SK-N-MC (cell line): Measurements from ENCODE around the gene NCDN.

ENCODE experiments used
- EZH2 ChIP-seq: fragments of 200-600 bp; sonication (generic); IDR thresholded peaks from one replicate; pipeline ENCODE4 v1.6.1; 2017; ENCODE audit warnings: antibody characterized with exemption
- FOXP2 ChIP-seq: optimal IDR thresholded peaks from 2 replicates; pipeline ENCODE3; 2011; ENCODE audit warnings: mild to moderate bottlenecking, moderate library complexity; ENCODE audit not compliant: insufficient read depth; ENCODE audit errors: extremely low read length, control extremely low read depth
- POLR2AphosphoS5 ChIP-seq: IDR thresholded peaks from 2 replicates; pipeline ENCODE4 v1.6.1; 2012; ENCODE audit warnings: mild to moderate bottlenecking, low read depth, low read length, borderline replicate concordance

DNA sequence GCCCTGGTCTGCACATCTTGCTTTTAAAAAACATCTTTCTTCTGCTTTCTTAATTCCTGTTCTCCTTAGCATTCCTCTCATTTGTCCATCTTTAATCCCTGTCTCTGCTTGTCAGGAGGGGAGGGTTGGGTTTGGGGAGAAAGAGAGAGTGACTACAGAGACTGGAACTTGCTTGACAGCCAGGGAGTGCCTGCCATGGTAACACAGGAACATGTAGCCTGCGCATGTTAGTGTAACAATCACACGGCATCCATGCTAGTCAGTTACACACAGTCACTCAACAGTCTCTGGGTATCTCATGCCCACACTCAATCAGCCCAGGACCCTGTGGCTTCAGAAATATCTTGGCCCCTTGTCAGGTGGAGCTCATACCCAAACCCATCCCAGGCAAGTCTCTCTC, 14.7 kb downstream of the NCDN start:
- TF ChIP-seq EZH2 = no peak
- TF ChIP-seq POLR2AphosphoS5 = no peak
- no peak for TF ChIP-seq FOXP2
